GM10266 (cell line): ENCODE measurements around the gene IL1RAPL2.

ENCODE experiments used
- DNase-seq: peaks from one replicate; pipeline ENCODE4 v3.0.0; 2012; ENCODE audit errors: extremely low spot score
- TF ChIP-seq, protein P1 (sequence below): IDR thresholded peaks from 2 replicates; pipeline ENCODE4 v1.5.1; 2012; ENCODE audit warnings: mild to moderate bottlenecking, low read depth; ENCODE audit not compliant: control insufficient read depth, insufficient read depth; ENCODE audit errors: missing control alignments

The IL1RAPL2 gene

DNA sequence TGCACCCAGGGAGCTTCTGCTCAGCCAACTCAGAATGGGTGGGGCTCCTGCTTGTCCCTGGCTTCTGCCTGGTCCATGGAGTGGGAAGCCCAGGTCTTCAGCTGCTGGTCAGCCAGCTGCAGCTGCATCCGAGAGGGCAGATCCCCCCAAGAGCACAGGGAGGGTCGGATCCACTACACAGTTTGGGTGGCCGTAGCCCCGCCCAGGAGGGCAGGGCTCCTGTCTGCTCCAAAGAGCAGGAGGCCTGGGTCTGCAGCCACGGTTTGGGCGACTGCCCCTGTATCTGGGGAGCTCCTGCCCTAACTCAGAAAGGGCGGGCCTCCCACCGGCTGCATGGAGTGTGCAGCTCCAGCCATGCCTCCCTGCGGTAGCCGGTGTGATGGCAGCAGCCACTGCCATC, 485.4 kb downstream of the IL1RAPL2 start:
- TF ChIP-seq, protein P1, sequence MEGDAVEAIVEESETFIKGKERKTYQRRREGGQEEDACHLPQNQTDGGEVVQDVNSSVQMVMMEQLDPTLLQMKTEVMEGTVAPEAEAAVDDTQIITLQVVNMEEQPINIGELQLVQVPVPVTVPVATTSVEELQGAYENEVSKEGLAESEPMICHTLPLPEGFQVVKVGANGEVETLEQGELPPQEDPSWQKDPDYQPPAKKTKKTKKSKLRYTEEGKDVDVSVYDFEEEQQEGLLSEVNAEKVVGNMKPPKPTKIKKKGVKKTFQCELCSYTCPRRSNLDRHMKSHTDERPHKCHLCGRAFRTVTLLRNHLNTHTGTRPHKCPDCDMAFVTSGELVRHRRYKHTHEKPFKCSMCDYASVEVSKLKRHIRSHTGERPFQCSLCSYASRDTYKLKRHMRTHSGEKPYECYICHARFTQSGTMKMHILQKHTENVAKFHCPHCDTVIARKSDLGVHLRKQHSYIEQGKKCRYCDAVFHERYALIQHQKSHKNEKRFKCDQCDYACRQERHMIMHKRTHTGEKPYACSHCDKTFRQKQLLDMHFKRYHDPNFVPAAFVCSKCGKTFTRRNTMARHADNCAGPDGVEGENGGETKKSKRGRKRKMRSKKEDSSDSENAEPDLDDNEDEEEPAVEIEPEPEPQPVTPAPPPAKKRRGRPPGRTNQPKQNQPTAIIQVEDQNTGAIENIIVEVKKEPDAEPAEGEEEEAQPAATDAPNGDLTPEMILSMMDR: no peak
- no peak for DNase-seq

GRCh38 chrX:105052926-105053325, 486.9 kb downstream of the IL1RAPL2 start:
- no peak for DNase-seq

DNA sequence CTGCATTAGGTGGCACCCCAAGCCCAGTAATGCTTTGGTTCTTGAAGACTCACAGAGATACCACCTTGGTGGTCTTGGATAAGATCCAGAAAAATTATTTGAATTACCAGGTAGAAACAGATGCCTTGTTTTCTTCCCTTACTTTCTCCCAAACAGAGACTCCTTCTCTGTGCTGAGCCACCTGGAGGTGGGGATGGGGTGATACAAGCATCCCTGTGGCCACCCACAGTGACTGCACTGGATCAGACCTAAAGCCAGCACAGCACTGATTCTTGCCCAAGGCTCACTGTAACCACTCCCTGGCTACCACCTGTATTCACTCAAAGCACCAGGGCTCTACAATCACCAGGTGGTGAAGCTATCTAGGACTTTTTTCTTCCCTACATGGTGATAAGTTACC, 497.7 kb downstream of the IL1RAPL2 start:
- TF ChIP-seq, protein P1: no peak
- no peak for DNase-seq

More at GRCh38 chrX:105052926-105053325, 486.9 kb downstream of the IL1RAPL2 start:
- TF ChIP-seq, protein P1: no peak

- TF ChIP-seq, protein P1: no peak
- DNase-seq: no peak
Observed at GRCh38 chrX:105098201-105098600, 532.2 kb downstream of the IL1RAPL2 start.

- TF ChIP-seq, protein P1: no peak
- no peak for DNase-seq
Observed at GRCh38 chrX:105098812-105099211, 532.8 kb downstream of the IL1RAPL2 start.

DNA sequence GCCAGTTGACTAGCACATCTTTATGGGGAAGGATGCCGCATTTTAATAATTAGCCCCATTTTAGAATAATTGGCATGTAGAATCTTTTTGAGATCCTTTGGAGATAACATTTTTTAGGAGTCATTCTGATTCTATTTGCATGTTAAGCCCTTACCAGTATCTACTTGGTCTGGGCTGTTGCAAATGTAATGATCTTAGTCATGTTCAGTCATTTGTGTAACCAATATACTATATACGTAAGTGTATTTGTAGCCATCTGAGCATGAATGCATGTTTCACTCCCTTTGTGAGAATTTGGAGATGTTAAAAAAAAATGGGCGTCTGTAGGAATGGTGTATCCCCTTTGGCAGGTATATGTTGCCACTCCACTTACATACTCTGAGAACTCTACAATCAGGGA, 535.4 kb downstream of the IL1RAPL2 start:
- no peak for DNase-seq
- TF ChIP-seq, protein P1: no peak

DNA sequence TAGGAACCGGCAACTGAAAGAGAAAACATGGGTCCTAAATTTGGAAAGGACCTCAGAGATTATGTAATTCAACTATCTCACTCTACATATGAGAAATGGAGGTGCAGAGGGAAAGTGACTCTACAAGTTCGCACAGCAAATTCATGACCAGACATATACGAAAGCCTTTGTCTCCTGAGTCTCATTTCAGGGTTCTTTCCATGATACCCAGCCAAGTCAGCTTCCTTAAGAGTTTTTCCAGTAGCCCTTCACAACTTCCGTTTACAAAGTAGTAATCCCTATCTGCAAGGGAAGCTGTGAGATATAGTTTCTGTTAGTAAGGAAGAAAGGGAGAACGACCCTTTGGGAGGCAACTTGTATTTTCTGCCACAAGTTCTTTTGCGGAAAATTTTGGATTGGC, 543.9 kb downstream of the IL1RAPL2 start:
- TF ChIP-seq, protein P1: no peak
- DNase-seq: no peak
